ENCODE measurements around the gene TBC1D5. TPM values are rescaled to one million over a fixed set of nuclear protein-coding genes. Genes with fewer than 3 reads are reported as not detected.
A peak's percentile ranks its signal among the peaks of the same experiment; 100 is the strongest.

TBC1D5 gene
- total RNA-seq, 2 experiments from 2014 or later = 48.4 to 55.2 TPM

DNA sequence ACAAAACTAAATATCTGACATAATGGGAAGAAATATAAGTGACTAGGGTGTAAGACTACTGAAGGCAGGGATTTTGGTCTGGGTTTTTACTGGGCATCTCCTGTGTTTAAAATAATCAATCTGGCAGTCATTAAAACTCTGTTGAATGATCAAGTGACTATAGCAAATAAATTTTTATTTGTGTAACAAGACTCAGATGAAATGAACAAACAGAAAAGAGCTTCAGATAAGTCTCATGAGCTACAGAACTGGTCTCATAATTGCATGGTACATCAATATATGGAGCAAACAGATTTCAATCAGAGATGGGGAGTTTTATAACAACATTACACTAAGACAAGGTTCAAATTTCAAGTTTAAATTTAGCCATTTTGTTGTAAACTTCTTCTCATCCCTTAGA is 485.2 kb downstream of the TBC1D5 start:
- H3K4me1 Mint-ChIP-seq = no peaks in the 10 kb centered on the region
- ChIA-PET CTCF (interaction anchor here (1.2 kb wide), 1 partner anchor 156 kb away, joined by 3 read pairs; no protein-coding TSS in a partner anchor), POLR2A (no interaction called here)
- no peak overlapping the region for H3K4me3 Mint-ChIP-seq
- H3K27ac Mint-ChIP-seq = no peak overlapping the region
- DNase-seq = no peak
- H3K27me3 Mint-ChIP-seq = no peaks in the 10 kb centered on the region
- H3K9me3 Mint-ChIP-seq = no peaks in the 10 kb centered on the region
- no peaks in the 10 kb centered on the region for H3K36me3 Mint-ChIP-seq (ENCODE audit: low read depth)

DNA sequence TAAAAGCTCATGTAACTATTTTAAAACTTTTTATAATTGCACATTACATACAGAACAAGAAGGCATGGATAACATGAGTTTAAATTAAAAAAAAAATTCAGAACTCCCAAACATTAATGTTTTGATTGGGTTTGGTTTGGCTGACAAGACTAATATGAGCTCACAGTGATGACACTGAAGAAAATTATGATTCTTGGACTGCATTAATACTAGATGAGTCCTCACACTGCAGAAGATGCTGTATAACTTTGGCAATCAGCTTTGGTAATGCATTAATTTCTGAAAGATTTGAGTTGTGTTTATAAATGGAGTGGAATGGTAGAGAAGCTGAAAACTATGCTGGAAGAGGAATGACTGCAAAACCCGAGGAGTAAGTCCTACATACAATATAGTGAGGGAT is 498.8 kb downstream of the TBC1D5 start:
- H3K36me3 Mint-ChIP-seq (ENCODE audit: low read depth) = no peaks in the 10 kb centered on the region

DNA sequence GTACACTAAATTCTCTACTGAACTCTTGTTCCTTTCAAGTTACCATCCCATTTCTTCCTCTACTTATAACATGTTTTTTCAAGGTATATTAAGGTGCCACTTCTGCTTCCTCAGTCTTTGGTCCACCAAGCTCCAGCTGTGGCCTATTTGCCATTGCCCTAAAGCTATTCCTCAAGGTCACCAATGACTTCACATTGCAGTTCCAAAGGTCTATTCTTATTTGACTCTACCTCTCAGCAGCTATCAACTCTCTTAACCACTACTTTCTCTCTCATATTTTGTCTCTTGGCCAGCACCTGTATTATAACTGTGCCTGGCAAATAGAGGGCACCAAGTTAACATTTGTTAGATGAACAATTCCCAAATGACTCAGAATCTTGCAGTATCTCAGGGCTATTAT is 503.0 kb downstream of the TBC1D5 start:
- POLR2A ChIA-PET = no interaction called here
- no peak overlapping the region for H3K27ac Mint-ChIP-seq

More for the DNA sequence above, 498.8 kb downstream of the TBC1D5 start:
- CTCF ChIA-PET = no interaction called here
- Mint-ChIP-seq H3K4me3 (no peak overlapping the region), H3K27ac (no peak overlapping the region), H3K4me1 (no peaks in the 10 kb centered on the region), H3K9me3 (peaks cover 4% of the 10 kb centered on the region), H3K27me3 (no peaks in the 10 kb centered on the region)
- POLR2A ChIA-PET = no interaction called here
- no peak for DNase-seq

DNA sequence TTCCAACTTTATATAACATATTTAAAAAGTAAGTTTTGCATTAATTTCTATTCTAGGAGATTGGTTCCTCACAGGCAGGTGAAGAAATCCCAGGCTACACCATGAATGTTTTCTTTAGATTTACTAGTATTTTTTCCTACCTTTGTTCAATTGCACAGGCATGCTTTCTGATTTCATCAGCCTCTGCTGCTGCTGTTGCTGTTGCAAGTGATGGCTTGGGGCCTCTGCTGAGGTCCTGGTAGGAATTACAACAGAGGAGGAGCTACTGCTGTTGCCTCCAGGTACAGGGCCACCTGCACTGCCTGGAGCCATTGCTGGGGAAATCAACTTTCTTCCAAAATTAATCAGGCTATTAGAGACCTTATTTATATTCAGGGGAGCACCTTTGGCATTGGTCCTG is 504.4 kb downstream of the TBC1D5 start:
- no peak for DNase-seq
- H3K4me1 Mint-ChIP-seq = peaks cover 22% of the 10 kb centered on the region
- no peaks in the 10 kb centered on the region for H3K9me3 Mint-ChIP-seq
- H3K27ac Mint-ChIP-seq = no peak overlapping the region
- POLR2A ChIA-PET = no interaction called here
- CTCF ChIA-PET = interaction anchor here (0.7 kb wide), 1 partner anchor 628 kb away, joined by 3 read pairs; no protein-coding TSS in a partner anchor
- no peaks in the 10 kb centered on the region for H3K27me3 Mint-ChIP-seq
- H3K36me3 Mint-ChIP-seq (ENCODE audit: low read depth) = peaks cover 2% of the 10 kb centered on the region
- H3K4me3 Mint-ChIP-seq = no peak overlapping the region

More for the DNA sequence above, 503.0 kb downstream of the TBC1D5 start:
- H3K9me3 Mint-ChIP-seq = no peaks in the 10 kb centered on the region
- H3K27me3 Mint-ChIP-seq = no peaks in the 10 kb centered on the region
- H3K4me1 Mint-ChIP-seq = peaks cover 12% of the 10 kb centered on the region
- no peak overlapping the region for H3K4me3 Mint-ChIP-seq
- CTCF ChIA-PET = interaction anchor here (0.6 to 0.8 kb wide), 2 partner anchors 15 to 209 kb away, joined by 3 to 4 read pairs; no protein-coding TSS in a partner anchor
- peaks cover 2% of the 10 kb centered on the region for H3K36me3 Mint-ChIP-seq (ENCODE audit: low read depth)
- DNase-seq = no peak

- Mint-ChIP-seq H3K4me3 (no peak overlapping the region), H3K27me3 (no peaks in the 10 kb centered on the region), H3K4me1 (peaks cover 28% of the 10 kb centered on the region), H3K27ac (no peak overlapping the region), H3K9me3 (no peaks in the 10 kb centered on the region), H3K36me3 (ENCODE audit: low read depth) (peaks cover 2% of the 10 kb centered on the region)
- CTCF ChIA-PET = no interaction called here
- DNase-seq = no peak
- POLR2A ChIA-PET = no interaction called here
These were observed 507.1 kb downstream of the TBC1D5 start for GRCh38 chr3:17235310-17235709.

DNA sequence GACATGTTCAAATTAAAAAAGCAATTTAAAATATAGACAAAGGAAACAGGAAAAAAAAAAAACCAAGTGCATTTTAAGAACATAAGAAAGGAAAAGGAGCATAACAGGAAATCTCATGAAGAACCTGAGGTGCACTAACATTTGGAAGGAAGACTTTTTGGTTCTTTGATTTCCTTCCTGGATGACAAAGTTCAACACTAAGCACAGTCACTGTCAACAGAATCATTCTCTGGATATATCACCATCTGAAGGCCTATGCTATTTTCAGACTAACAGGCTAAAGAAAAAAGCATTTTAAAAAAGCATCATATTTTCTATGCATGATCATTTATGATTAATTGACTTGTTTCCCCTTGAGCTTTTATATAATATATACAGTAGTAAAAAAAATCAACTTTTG is 508.0 kb downstream of the TBC1D5 start:
- Mint-ChIP-seq H3K4me1 (peaks cover 28% of the 10 kb centered on the region), H3K9me3 (no peaks in the 10 kb centered on the region), H3K4me3 (no peak overlapping the region), H3K36me3 (ENCODE audit: low read depth) (peaks cover 2% of the 10 kb centered on the region), H3K27ac (no peak overlapping the region), H3K27me3 (no peaks in the 10 kb centered on the region)
- CTCF ChIA-PET = no interaction called here
- DNase-seq = no peak
- POLR2A ChIA-PET = no interaction called here

DNA sequence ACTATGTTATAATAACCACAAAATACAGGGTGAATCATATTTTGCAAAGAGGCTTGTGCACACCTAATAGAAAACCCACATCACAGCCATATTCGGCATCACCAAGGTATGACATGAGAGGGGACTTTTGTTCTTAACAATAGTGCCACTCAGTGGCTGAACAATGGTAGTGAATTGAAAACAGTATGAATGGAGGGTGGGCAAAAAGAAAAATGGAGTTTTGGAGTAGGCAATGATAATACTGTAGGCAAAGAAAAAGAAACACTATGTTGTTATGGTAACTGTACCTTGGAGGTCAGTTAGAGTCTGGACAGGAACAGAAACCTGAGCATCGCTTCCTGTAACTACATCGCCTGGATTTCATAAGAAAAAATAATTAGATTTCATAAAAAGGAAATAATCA is 509.0 kb downstream of the TBC1D5 start:
- no peaks in the 10 kb centered on the region for H3K9me3 Mint-ChIP-seq
- ChIA-PET POLR2A (no interaction called here), CTCF (no interaction called here)
- DNase-seq = peak; percentile 68
- no peaks in the 10 kb centered on the region for H3K27me3 Mint-ChIP-seq
- H3K4me1 Mint-ChIP-seq = peaks cover 28% of the 10 kb centered on the region
- no peak overlapping the region for H3K4me3 Mint-ChIP-seq
- H3K36me3 Mint-ChIP-seq (ENCODE audit: low read depth) = peaks cover 2% of the 10 kb centered on the region
- no peak overlapping the region for H3K27ac Mint-ChIP-seq

DNA sequence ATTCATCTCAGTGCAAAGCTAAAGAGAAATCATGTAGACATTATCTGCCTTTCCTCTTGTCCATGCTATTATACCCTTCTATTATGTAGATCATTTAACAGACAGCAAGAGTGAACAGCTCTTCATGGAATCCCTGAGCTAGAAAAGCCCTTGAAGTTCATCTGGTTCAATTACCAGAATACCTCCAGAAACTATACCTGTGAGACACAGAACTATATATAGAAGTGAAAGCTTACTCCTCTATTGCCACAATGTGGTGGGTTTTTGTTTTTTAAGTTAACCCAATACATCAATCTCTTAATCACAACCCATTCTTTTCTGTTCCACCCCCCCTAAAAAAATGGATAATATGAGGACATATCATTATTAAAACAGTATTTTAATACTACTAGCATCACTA is 510.0 kb downstream of the TBC1D5 start:
- CTCF ChIA-PET = interaction anchor here (1.1 kb wide), 1 partner anchor 348 kb away, joined by 3 read pairs; no protein-coding TSS in a partner anchor
- Mint-ChIP-seq H3K4me1 (peaks cover 28% of the 10 kb centered on the region), H3K4me3 (no peak overlapping the region), H3K36me3 (ENCODE audit: low read depth) (peaks cover 2% of the 10 kb centered on the region), H3K27ac (no peak overlapping the region), H3K27me3 (no peaks in the 10 kb centered on the region), H3K9me3 (no peaks in the 10 kb centered on the region)
- POLR2A ChIA-PET = no interaction called here
- DNase-seq = no peak

DNA sequence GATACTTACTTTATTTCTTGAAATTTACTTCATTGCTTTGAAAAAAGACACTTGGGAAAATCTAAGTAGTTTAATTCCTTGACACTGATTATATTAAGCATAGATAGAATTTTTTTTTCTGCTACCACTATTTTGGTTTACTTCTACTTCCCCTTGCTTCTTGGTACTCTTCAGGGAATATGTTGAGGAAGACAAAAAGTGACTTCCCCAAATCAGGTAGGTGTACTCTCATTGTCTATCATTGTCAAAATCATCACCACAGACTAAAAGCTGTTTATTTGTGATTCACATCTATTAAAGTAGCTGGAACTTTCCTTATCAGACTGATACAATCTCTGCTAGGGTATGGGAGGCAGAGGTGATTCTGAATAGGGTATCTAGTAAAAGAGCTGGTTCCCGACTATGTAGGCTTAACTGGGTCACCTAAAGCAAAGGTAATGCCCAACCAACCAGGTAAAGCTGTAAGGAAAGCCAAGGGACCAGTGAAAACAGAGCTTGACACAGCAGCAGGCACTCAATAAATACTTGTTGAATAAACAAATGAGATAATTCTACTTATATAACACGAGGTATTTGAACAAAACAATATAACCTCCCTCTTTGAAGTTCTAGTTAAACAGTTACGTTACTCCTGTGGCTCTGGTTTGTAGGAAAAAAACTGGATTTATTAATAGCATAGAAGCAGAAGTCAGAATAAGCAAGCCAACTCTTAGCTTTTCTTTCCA is 510.7 kb downstream of the TBC1D5 start:
- H3K27ac Mint-ChIP-seq = no peak overlapping the region
- POLR2A ChIA-PET = no interaction called here
- DNase-seq = no peak
- no peaks in the 10 kb centered on the region for H3K27me3 Mint-ChIP-seq
- CTCF ChIA-PET = interaction anchor here (0.5 to 1.1 kb wide), 2 partner anchors 55 to 348 kb away, joined by 3 to 6 read pairs; no protein-coding TSS in a partner anchor
- peaks cover 2% of the 10 kb centered on the region for H3K36me3 Mint-ChIP-seq (ENCODE audit: low read depth)
- no peaks in the 10 kb centered on the region for H3K9me3 Mint-ChIP-seq
- H3K4me1 Mint-ChIP-seq = peaks cover 36% of the 10 kb centered on the region
- H3K4me3 Mint-ChIP-seq = no peak overlapping the region

DNA sequence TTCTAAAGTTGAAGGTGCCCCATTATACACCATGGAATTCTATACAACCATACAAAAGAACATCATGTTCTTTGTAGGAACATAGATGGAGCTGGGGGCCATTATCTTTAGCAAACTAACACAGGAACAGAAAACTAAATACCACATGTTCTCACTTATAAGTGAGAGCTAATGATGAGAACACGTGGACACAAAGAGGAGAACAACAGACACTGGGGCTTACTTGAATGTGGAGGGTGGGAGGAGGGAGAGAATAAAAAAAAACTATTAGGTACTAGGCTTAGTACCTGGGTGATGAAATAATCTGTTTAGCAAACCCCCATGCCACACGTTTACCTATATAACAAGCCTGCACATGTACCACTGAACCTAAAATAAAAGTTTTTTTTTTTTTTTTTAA is 515.0 kb downstream of the TBC1D5 start:
- DNase-seq = no peak
- ChIA-PET POLR2A (no interaction called here), CTCF (interaction anchor here (0.6 to 1.0 kb wide), 4 partner anchors 11 to 475 kb away, joined by 3 read pairs; no protein-coding TSS in a partner anchor)
- Mint-ChIP-seq H3K27ac (no peak overlapping the region), H3K36me3 (ENCODE audit: low read depth) (peaks cover 2% of the 10 kb centered on the region), H3K4me3 (no peak overlapping the region), H3K27me3 (no peaks in the 10 kb centered on the region), H3K4me1 (peaks cover 11% of the 10 kb centered on the region), H3K9me3 (no peaks in the 10 kb centered on the region)

GRCh38 chr3:17221529-17221928 is 520.9 kb downstream of the TBC1D5 start:
- POLR2A ChIA-PET = no interaction called here
- Mint-ChIP-seq H3K27ac (no peak overlapping the region), H3K4me1 (no peaks in the 10 kb centered on the region), H3K36me3 (ENCODE audit: low read depth) (peaks cover 27% of the 10 kb centered on the region), H3K4me3 (no peak overlapping the region), H3K27me3 (no peaks in the 10 kb centered on the region), H3K9me3 (peaks cover 12% of the 10 kb centered on the region)
- DNase-seq = no peak
- CTCF ChIA-PET = no interaction called here

DNA sequence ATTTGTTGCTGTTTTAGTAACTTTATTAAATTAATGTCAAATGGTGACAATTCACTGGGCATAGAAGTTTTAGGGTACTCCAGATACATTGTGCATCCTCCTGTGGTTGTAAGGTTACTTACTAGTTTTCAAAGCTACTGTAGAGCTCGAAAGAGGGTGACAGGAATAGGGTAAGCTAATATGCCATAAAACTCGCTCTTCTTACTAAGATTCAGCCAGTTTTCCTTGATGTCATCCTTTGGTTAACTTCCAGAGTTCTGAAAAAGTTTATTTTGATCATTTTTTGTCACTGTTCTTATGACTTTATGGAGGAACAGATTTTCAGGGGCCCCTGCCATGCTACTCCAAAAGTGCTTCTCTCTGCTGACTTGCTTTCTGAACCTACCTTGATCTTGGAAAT is 522.8 kb downstream of the TBC1D5 start:
- no peaks in the 10 kb centered on the region for H3K4me1 Mint-ChIP-seq
- peaks cover 12% of the 10 kb centered on the region for H3K9me3 Mint-ChIP-seq
- ChIA-PET CTCF (no interaction called here), POLR2A (no interaction called here)
- peaks cover 27% of the 10 kb centered on the region for H3K36me3 Mint-ChIP-seq (ENCODE audit: low read depth)
- no peak for DNase-seq
- no peak overlapping the region for H3K27ac Mint-ChIP-seq
- H3K4me3 Mint-ChIP-seq = no peak overlapping the region
- H3K27me3 Mint-ChIP-seq = no peaks in the 10 kb centered on the region

- POLR2A ChIA-PET = no interaction called here
- H3K4me3 Mint-ChIP-seq = no peak overlapping the region
These were observed 523.8 kb downstream of the TBC1D5 start for GRCh38 chr3:17218587-17218986.

GRCh38 chr3:17217588-17217987 is 524.8 kb downstream of the TBC1D5 start:
- Mint-ChIP-seq H3K36me3 (ENCODE audit: low read depth) (peaks cover 26% of the 10 kb centered on the region), H3K27me3 (no peaks in the 10 kb centered on the region), H3K9me3 (peaks cover 12% of the 10 kb centered on the region), H3K4me3 (no peak overlapping the region), H3K4me1 (no peaks in the 10 kb centered on the region), H3K27ac (no peak overlapping the region)
- DNase-seq = no peak
- POLR2A ChIA-PET = no interaction called here
- CTCF ChIA-PET = interaction anchor here (0.6 kb wide), 1 partner anchor 611 kb away, joined by 3 read pairs; no protein-coding TSS in a partner anchor

More at GRCh38 chr3:17218587-17218986, 523.8 kb downstream of the TBC1D5 start:
- Mint-ChIP-seq H3K4me1 (no peaks in the 10 kb centered on the region), H3K36me3 (ENCODE audit: low read depth) (peaks cover 27% of the 10 kb centered on the region), H3K27me3 (no peaks in the 10 kb centered on the region), H3K27ac (no peak overlapping the region), H3K9me3 (peaks cover 12% of the 10 kb centered on the region)
- CTCF ChIA-PET = no interaction called here
- no peak for DNase-seq
